Melanocyte of skin (primary cell): Measurements from ENCODE around the gene CBY3. TPM values are rescaled to one million over a fixed set of nuclear protein-coding genes. Genes with fewer than 3 reads are reported as not detected.

Source experiments
- small RNA-seq, 2 donors: library from RNA; depleted of rRNA; stranded (forward); fragments of <200 nt; gene quantifications; one replicate each; pipeline ENCODE3, GENCODE V24; 2012
- total RNA-seq, 2 donors: library from RNA; depleted of rRNA; stranded (reverse); fragments of >200 nt; gene quantifications; 2 replicates each; pipeline ENCODE4 v1.2.3, GENCODE V29; 2012

Gene CBY3
- not detected for total RNA-seq

DNA sequence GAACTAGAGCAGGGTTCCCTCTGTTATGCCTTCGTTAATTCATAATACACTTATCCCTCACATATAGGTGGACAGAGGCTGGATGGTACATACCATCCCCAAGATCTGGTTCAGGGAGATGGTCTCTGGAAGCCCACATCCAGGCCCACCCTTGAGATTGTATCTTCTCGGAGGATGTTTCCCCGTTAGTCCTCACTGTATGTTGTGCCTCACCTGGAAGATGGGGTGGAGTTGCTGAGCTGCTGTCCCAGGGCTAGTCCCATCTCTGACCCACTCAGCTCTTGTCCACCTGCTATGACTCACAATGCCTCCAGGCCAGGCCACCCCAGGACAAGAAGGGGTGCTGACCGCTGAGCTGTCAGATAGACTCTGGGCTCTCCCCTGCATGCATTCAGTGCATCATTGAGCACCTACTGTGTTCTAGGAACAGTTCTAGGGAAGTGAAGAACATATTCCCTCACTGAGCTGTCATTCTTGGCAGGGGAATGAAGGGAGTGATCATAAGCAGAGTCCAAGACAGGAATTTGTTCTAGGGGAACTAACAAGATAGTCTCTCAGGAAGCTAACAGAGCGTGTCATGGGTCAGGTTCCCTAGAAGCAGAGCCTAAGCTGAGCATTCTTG lies at the start of gene CBY3:
CBY3 (minus strand) TSS at position 255 of the 622 bp plus-strand sequence; CDS start at position 139, 116 bp downstream.

DNA sequence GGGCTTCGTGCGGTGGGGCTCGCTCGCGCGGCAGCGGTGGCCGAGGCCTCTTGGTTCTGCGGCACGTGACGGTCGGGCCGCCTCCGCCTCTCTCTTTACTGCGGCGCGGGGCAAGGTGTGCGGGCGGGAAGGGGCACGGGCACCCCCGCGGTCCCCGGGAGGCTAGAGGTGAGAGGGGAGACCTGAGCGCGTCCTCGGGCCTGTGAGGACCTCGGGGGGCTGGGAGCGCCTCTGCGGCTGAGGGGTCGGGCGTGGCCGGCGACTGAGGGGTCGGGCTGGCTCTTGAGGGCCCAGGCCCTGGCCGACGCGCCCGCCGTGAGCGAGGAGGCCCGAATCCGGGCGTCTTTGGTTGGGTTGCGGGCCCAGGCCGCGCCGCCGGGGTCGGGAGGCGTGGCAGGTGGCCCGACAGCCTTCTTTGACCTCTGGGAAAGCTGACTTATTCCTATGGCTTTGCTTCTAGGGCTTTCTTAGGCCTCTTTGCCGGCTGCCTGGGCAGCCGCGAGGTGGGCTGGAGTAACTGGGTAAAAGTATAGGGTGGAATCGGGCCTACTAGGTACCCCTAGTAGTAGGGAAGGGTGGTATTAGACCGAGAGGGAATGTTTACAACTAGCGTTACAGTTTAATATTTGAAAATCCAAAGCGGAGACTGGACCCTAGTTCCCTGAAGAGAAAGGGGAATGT lies 18.2 kb upstream of the CBY3 start, which contains the start of gene CANX:
CANX (plus strand) TSS at position 33 of the 681 bp plus-strand sequence. CDS start 6,715 bp downstream, outside the sequence.

Small RNA genes lying within 50 kb of the gene (small RNA-seq; reads per million reads assigned to genes)
- 0 reads per million in 2 donors for gene RF00017

Other genes with a start within 250 kb of the CBY3 start
- gene RUFY1, start 130.5 kb downstream of the CBY3 start, total RNA-seq: 10 to 100 TPM; 22.0 to 27.3 TPM
- gene HNRNPH1, start 57.4 kb downstream of the CBY3 start, total RNA-seq: 100 to 1,000 TPM; 307 to 395 TPM
- gene CANX, start 17.9 kb upstream of the CBY3 start, total RNA-seq: 100 to 1,000 TPM; 454 to 721 TPM
- gene MAML1, start 51.8 kb upstream of the CBY3 start, total RNA-seq: 10 to 100 TPM in 1 of 2 donors, 1 to 10 TPM in 1; 8.6 to 12.0 TPM
- gene LTC4S, start 113.0 kb upstream of the CBY3 start, total RNA-seq: not detected
- 100 to 1,000 TPM in 1 of 2 donors, 10 to 100 TPM in 1; 90.5 to 103 TPM for gene MGAT4B, start 125.8 kb upstream of the CBY3 start, total RNA-seq
- 100 to 1,000 TPM; 670 to 701 TPM for gene SQSTM1, start 139.9 kb upstream of the CBY3 start, total RNA-seq
- gene MRNIP, start 177.8 kb upstream of the CBY3 start, total RNA-seq: 1 to 10 TPM; 5.9 to 7.3 TPM
- gene TBC1D9B, start 226.9 kb upstream of the CBY3 start, total RNA-seq: 10 to 100 TPM; 71.6 to 87.6 TPM